Ammon's horn (tissue), 1 donor: ENCODE results near the gene PSG5.
"Not testable (repeated sequence)": the region's sequence is repeated elsewhere in the genome, so short reads cannot be mapped to it uniquely, and the experiment has no call there.

ENCODE experiments used
- DNase-seq: peaks from one replicate; pipeline ENCODE4 v3.0.0-alpha.2; 2016; ENCODE audit warnings: low spot score

The PSG5 gene

DNA sequence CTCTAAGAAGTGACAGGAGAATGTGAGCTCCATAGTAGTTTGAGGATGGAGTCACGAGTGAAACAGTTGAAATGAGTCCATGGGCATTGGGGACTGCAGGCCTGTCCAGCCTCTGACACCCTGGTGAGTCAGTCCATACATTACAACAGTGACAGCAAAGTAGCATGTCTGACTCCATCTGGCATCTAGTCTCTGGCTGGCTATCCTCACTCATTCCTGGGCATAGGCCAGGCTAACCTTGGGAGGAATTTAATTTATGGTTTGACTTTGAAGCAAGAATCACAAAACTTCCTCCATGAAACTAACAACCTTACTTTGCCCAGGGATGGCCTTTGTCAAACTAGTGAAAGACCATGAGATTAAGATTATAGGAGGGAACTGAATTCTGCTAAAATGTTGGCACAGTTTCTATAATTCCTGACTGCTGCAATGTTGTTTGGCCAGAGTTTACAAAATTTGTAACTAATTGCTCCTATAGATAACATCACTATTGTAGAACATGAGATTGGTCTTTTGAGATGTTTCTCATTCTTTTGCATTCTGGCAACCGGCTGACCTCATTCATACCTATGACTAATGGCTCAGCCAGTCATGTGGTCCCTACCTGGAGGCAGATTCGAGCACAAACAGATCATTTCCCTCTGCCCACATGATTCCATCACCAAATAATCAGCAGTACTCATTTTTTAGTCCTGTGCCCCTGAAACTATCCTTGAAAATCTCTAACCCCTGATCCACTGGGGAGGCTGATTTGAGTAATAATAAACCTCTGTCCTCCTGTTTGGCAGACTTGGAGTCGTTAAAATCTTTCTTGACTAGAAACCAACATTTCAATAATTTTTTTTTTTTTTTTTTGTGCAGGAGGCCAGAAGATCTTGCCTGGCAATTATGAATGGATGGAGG lies 4.2 kb downstream of the PSG5 start:
- DNase-seq: not testable (repeated sequence)

GRCh38 chr19:43179569-43180147 lies 6.7 kb downstream of the PSG5 start:
- not testable (repeated sequence) for DNase-seq

DNA sequence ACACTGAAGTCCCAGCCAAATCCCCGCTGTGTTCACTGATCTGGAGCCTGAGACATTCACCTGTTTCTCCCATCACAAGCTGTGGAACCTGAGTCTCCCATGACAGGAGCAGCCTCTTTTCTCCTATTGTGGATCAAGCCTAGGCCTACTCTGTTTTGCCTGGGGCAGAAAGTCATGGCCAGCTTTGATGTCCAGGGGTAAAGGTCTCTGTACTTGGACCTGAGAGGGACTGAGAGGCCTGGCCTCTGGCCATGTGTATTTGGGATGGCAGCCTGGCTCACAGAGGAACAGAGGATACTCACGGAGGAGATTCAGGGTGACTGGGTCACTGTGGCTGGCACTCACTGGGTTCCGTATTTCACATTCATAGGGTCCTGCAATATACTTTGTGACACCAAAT lies 7.8 kb downstream of the PSG5 start:
- not testable (repeated sequence) for DNase-seq

DNA sequence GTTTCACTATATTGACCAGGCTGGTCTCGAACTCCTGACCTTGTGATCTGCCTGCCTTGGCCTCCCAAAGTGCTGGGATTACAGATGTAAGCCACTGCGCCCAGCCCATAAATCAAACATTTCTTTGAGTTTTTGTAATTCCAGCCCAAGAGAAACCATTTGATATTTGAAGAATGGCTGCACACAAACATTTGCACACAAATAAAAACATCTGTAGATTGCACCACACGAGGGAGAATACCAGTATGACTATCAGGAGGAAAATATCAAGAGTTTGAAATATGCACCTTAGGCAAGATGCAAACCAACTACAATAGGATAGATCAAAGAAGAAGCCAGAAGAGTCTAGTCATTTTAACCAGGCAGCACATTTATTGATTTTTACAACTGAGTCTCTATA lies 20.4 kb downstream of the PSG5 start:
- DNase-seq: not testable (repeated sequence)

GRCh38 chr19:43163135-43163534 lies 23.2 kb downstream of the PSG5 start:
- not testable (repeated sequence) for DNase-seq

DNA sequence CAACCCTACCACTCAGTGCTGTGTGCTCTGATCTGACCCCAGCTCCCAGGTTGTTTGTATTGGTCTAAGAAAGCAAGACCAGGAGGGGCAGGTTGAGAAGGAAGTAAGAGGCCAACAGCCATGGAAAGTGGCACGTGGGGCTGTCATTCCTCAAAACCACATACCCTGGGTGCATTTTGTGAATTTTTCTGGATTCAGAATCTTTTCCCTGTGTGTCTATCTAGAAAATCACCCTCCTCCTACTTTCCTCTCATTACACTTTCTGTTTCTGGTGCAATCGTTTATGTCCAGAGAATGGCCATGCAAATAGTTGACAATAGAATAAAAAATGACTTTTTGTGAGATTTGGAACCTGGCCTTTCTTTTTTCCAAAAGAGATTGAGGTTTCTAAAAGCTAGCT lies 24.1 kb downstream of the PSG5 start:
- not testable (repeated sequence) for DNase-seq

DNA sequence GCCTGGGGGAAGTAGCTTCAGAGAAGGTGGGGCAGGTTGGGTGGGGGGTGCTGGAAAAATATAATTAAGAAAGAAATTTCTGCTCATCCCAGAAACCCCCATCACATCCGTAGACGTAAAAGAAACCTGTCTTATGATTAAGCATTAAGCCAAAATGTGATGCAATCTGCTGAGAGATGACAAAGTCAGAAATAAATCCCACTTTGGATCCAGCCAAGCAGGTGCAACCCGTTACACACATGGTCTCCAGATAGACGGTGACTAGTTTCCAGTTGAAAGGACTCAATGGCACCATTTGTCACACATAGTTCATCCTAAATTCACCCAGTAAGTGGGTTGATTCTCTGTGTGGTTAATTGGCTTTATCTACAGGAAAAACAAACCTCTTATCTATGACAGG lies 34.1 kb downstream of the PSG5 start:
- no peak for DNase-seq

GRCh38 chr19:43149788-43150187 lies 36.5 kb downstream of the PSG5 start:
- not testable (repeated sequence) for DNase-seq

DNA sequence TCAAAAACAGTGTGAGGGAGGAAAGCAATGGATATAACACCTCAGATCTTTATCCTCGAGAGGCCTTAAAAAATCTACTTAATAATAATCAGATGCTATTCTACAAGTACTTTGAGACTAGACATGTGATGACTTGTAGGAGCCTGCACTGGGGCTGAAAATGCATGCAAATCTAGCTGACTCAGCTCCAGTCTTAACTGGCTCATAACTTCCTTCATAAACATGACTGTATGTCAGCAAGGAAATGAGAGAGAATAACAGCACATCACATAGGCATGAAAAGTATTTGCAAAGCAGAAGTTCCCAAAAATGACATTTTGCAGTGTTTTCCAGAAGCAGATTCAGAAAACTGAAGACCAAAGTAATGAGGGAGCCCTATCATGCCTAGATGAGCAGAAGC lies 38.1 kb downstream of the PSG5 start:
- DNase-seq: no peak

DNA sequence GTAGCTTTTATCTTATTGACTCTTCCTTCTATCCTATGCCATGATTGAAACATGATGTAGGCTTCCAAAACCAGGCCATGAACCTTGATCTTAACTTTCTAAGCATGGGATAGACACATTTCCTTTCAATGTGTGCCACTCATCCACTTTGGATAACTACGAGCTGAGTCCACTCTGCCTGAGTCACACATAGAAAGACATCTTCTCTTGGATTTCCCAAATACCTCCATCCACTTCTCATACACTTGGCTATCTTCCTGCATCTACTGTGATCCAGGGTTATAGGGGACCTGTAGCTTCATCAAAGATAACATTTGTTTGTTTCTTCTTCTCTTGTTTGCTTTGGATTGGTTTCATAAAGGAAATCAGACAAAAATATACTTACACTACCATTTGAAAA lies 44.6 kb downstream of the PSG5 start:
- DNase-seq: not testable (repeated sequence)

DNA sequence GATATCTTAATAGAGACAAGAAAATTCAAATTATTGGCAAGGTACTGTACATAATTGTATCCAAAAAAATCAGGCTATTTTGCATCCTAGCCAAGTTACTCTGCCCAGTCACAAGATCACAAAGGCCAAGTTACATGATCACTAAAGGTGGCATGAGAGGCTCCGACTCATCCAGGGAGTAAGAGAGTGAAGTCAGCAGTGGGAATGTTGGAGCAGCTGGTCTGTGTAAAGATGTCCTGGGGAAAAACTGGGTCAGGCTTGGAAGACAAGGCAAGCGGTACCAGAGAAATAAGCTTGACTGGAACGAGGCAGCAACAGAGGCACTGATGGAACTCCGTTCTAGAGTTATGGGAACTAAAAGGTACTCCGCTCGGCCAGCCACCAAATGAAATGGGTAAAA lies 53.6 kb downstream of the PSG5 start:
- DNase-seq: no peak

GRCh38 chr19:43131281-43131842 lies 55.0 kb downstream of the PSG5 start:
- DNase-seq: not testable (repeated sequence)

DNA sequence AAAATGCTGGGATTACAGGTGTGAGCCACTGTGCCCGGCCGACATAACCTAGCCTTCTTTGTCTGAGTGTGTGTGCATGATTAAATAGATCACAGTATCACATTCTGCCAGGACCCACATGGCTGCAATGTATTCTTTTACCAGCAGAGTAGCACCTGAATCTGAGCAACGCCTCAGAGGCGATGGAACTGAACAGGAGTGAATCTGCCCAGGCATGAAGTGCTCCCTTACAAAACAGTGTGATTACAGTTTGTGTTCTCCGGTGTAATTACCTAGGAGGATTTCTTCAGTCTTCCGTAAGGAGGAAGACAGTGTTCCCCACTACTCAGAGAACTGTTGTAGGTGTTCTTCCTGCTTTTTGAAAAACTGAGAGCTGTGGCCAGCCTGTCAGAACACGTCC lies 57.1 kb downstream of the PSG5 start:
- not testable (repeated sequence) for DNase-seq

DNA sequence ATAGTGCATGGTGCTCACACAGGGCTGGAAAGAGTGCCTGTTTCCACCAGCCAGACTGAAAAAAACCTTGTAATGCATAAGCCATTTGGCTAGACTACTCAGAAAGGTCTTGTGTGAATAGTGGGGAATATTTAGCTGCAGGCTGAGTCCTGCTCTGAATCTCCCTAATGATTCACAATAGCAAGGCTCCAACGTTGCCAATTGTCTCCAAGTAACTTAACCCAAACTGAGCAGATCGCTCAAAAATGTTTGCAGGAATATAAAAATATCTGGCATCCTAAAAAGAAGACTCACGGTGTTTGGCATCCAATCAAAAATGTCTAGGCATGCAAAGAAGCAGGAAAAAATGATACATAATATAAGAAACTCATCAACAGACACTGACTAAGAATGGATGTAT lies 59.0 kb downstream of the PSG5 start:
- DNase-seq: peak; percentile 3

DNA sequence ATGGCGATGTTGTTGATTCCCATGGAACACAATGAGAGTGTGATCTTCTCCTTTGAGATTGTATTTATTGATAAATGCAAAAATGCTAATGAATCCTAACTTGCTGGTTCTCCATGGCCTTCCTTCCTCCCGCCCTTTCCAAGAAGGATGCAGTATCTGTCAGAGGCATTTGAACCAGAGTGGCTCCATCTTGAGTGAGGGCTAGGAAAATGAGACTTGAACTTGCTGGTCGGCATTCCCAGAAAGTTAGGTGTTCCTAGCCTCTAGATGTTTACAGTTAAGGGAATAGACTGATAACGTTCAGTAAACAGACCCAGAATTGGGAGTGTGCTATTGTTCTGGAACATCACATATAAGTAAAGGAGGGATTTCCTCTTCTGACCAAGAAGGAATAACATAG lies 59.6 kb downstream of the PSG5 start:
- DNase-seq: no peak

DNA sequence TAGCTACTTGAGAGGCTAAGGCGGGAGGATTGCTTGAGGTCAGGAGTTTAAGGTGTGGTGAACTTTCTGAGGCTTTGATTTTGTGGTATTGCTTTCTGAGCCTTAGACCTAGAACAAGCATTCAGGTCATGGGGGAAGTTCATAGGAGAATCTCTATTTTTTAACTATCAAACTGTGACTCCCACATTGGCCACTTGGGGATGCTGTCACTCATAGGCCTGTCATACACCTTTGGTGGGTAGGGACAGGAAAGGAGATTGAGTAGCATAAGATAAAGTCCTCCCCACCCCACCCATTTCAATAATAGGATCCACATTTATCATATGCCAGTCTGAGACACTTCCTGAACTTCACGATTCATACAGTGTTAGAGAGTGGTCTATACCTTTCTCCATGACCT lies 62.0 kb downstream of the PSG5 start:
- no peak for DNase-seq

- DNase-seq: not testable (repeated sequence)
Measured at GRCh38 chr19:43120433-43121026, 65.8 kb downstream of the PSG5 start.

DNA sequence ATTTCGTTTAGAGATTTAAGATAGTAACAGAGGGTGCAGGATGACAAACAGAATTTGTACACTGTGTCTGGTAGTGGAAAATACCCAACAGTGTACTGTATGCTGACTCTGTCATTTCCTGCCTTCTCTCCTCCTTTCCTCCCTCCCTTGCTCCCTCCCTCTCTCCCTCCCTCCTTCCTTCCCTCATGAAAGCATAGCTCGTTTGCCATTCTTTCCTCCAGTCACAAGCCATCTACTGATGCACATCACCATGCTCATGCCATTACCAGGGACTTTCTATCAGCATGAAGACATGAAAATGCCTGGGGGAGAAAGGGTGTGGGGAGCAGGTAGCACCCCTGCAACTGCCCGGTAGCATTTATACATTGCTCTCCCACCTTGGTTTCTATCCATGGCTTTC lies 66.8 kb downstream of the PSG5 start:
- DNase-seq: not testable (repeated sequence)
